ENCODE data around the gene SLC36A3.

- TF ChIP-seq GATA2 (IDR thresholded peaks at IDR 0.05; ENCODE audit: low read depth, low read length) (no peak), GATA3 (IDR thresholded peaks at IDR 0.05; ENCODE audit: low read depth, low read length) (no peak)
Measured at GRCh38 chr5:151347369-151347768, 43.8 kb upstream of the SLC36A3 start, which contains the start of gene SLC36A2.
